ENCODE data around the gene SAMMSON. TPM values are rescaled to one million over a fixed set of nuclear protein-coding genes. Genes with fewer than 3 reads are reported as not detected.

SAMMSON gene
- total and polyA plus RNA-seq, 2 of the 4 experiments (the other 2 are of a cell fraction), result not detected

GRCh38 chr3:69985266-69985665, 14.3 kb upstream of the SAMMSON start:
- no CpG with 5 or more reads among the region's 4 CpGs for WGBS, 2 experiments (ENCODE audit: extremely low coverage in 2 of 2, insufficient read length in 1 of 2)
- Histone ChIP-seq H3K56ac (ENCODE audit: extremely low read depth, insufficient read depth, low read length) (no peak overlapping the region), H4K8ac (ENCODE audit: low read depth in 2 of 2, low read length in 2 of 2) (no peak overlapping the region), H2BK15ac (ENCODE audit: low read depth, low read length) (no peak overlapping the region), H2BK120ac (ENCODE audit: low read depth, low read length) (no peak overlapping the region), H3K27me3 (ENCODE audit: control insufficient read depth, insufficient read depth, low read length) (peaks cover 7% of the 10 kb centered on the region), H4K91ac (ENCODE audit: insufficient read depth, low read depth, low read length) (no peak overlapping the region), H3K36me3 (ENCODE audit: control insufficient read depth, insufficient read depth, low read length) (no peaks in the 10 kb centered on the region), H3K18ac (ENCODE audit: low read depth, low read length) (no peak overlapping the region), H2AFZ (replicated peaks; ENCODE audit: low read length, poor library complexity) (no peak overlapping the region), H3K23ac (ENCODE audit: low read depth, low read length) (no peak overlapping the region), H3K9ac (ENCODE audit: low read depth, low read length) (no peak overlapping the region), H2AK5ac (ENCODE audit: low read depth, low read length) (no peak overlapping the region), H3K4me3 (ENCODE audit: insufficient read depth, low read depth, low read length) (no peak overlapping the region), H4K5ac (ENCODE audit: low read depth, low read length) (no peak overlapping the region), H4K20me1 (ENCODE audit: insufficient read depth, low read length) (no peaks in the 10 kb centered on the region), H2AK9ac (replicated peaks; ENCODE audit: low read depth, low read length, poor library complexity) (no peak overlapping the region), H2BK20ac (ENCODE audit: low read depth, low read length) (no peak overlapping the region), H3K14ac (replicated peaks; ENCODE audit: low read depth, low read length) (no peak overlapping the region), H3K79me1 (ENCODE audit: low read depth in 1 of 2, low read length in 2 of 2) (no peaks in the 10 kb centered on the region), H3K9me1 (ENCODE audit: insufficient read depth, low read length) (no peaks in the 10 kb centered on the region), H3K9me3 (ENCODE audit: control insufficient read depth, insufficient read depth, low read length) (no peaks in the 10 kb centered on the region), H2BK5ac (ENCODE audit: low read depth, low read length, poor library complexity, severe bottlenecking) (no peak overlapping the region), H3K4ac (ENCODE audit: low read depth, low read length) (no peak overlapping the region), H3K27ac (ENCODE audit: insufficient read depth, low read length) (no peak overlapping the region), H3K4me1 (ENCODE audit: control insufficient read depth, insufficient read depth, low read length) (no peaks in the 10 kb centered on the region), H3K4me2 (ENCODE audit: low read depth, low read length) (no peak overlapping the region)
- dilution Hi-C loops (cut with HindIII; ENCODE audit: low sequenced_read_pairs, unreplicated experiment) (no loop called here), in situ Hi-C loops (cut with MboI; ENCODE audit: low sequenced_read_pairs) (no loop called here), intact Hi-C loops (cut with micrococcal nuclease) (no loop called here)
- ChIA-PET CTCF (no interaction called here), POLR2A (ENCODE audit: unreplicated experiment) (no interaction called here)
- BruUV-seq (replicated peaks), result no TSS peak
- no peak for DNase-seq
- no peak for TF ChIP-seq RFX5 (IDR thresholded peaks at IDR 0.05; ENCODE audit: low read depth, low read length)
- no peak for TF ChIP-seq USF2 (IDR thresholded peaks at IDR 0.05; ENCODE audit: low read depth, low read length)
- TF ChIP-seq CTCF (conservative IDR thresholded peaks at IDR 0.05; ENCODE audit: low read depth, low read length), result no peak
- no peak for TF ChIP-seq CEBPB (IDR thresholded peaks at IDR 0.05; ENCODE audit: low read depth, low read length)
- TF ChIP-seq MXI1 (IDR thresholded peaks at IDR 0.05; ENCODE audit: borderline replicate concordance, low read depth, low read length), result no peak
- no peak for TF ChIP-seq BHLHE40 (IDR thresholded peaks at IDR 0.05; ENCODE audit: low read depth, low read length)
- ATAC-seq (ENCODE audit: low read depth), result no peak
